Activated T-cell treated with anti-CD3 and anti-CD28 coated beads, Interleukin-2, amount 50 U/mL, for 24 hours (primary cell): ENCODE measurements around the gene KCNK10.

Experiments used
- DNase-seq: peaks from one replicate; pipeline ENCODE4 v3.0.0-alpha.2; 2020
- H3K27ac Mint-ChIP-seq: 2 replicates; pipeline ENCODE4 v1.8.0; 2020; ENCODE audit warnings: mild to moderate bottlenecking, mixed read lengths
- H3K27me3 Mint-ChIP-seq: 2 replicates; pipeline ENCODE4 v1.8.0; 2020; ENCODE audit warnings: mixed read lengths
- H3K36me3 Mint-ChIP-seq: 2 replicates; pipeline ENCODE4 v1.8.0; 2020; ENCODE audit warnings: low read depth, mixed read lengths
- H3K4me1 Mint-ChIP-seq: 2 replicates; pipeline ENCODE4 v1.8.0; 2020; ENCODE audit warnings: low read depth, mixed read lengths
- H3K4me3 Mint-ChIP-seq: 2 replicates; pipeline ENCODE4 v1.8.0; 2020; ENCODE audit warnings: mild to moderate bottlenecking, moderate library complexity, mixed read lengths
- H3K9me3 Mint-ChIP-seq: 2 replicates; pipeline ENCODE4 v1.8.0; 2020; ENCODE audit warnings: mixed read lengths

The KCNK10 gene

GRCh38 chr14:88323086-88323522 is at the start of gene KCNK10:
TSS of gene KCNK10 (minus strand) at chr14:88323269. CDS start at chr14:88322798, 471 bp downstream.
- H3K27me3 Mint-ChIP-seq, result peaks cover 45% of the 10 kb centered on the region
- H3K36me3 Mint-ChIP-seq, result no peaks in the 10 kb centered on the region
- H3K27ac Mint-ChIP-seq, result no peak within 1 kb of the TSS
- peak within 1 kb of the TSS; percentile 60 for H3K4me3 Mint-ChIP-seq
- H3K9me3 Mint-ChIP-seq, result no peaks in the 10 kb centered on the region
- H3K4me1 Mint-ChIP-seq, result peaks cover 5% of the 10 kb centered on the region
- no peak for DNase-seq

- Mint-ChIP-seq H3K27ac (no peak overlapping the region), H3K27me3 (peaks cover 58% of the 10 kb centered on the region)
These were observed 46.4 kb upstream of the KCNK10 start for GRCh38 chr14:88369496-88369895.

GRCh38 chr14:88364710-88365413 is 41.8 kb upstream of the KCNK10 start:
- H3K27me3 Mint-ChIP-seq, result peaks cover 21% of the 10 kb centered on the region
- no peak overlapping the region for H3K27ac Mint-ChIP-seq
- H3K4me3 Mint-ChIP-seq, result no peak overlapping the region
- peaks cover 3% of the 10 kb centered on the region for H3K9me3 Mint-ChIP-seq
- DNase-seq, result no peak
- no peaks in the 10 kb centered on the region for H3K4me1 Mint-ChIP-seq
- no peaks in the 10 kb centered on the region for H3K36me3 Mint-ChIP-seq

More at GRCh38 chr14:88369496-88369895, 46.4 kb upstream of the KCNK10 start:
- DNase-seq, result no peak
- Mint-ChIP-seq H3K4me3 (no peak overlapping the region), H3K4me1 (no peaks in the 10 kb centered on the region), H3K36me3 (no peaks in the 10 kb centered on the region), H3K9me3 (no peaks in the 10 kb centered on the region)

GRCh38 chr14:88363644-88364043 is 40.6 kb upstream of the KCNK10 start:
- no peak overlapping the region for H3K27ac Mint-ChIP-seq
- no peak overlapping the region for H3K4me3 Mint-ChIP-seq
- H3K9me3 Mint-ChIP-seq, result peaks cover 3% of the 10 kb centered on the region
- no peaks in the 10 kb centered on the region for H3K4me1 Mint-ChIP-seq
- H3K27me3 Mint-ChIP-seq, result peaks cover 12% of the 10 kb centered on the region
- no peak for DNase-seq
- H3K36me3 Mint-ChIP-seq, result no peaks in the 10 kb centered on the region

GRCh38 chr14:88359500-88359899 is 36.4 kb upstream of the KCNK10 start:
- H3K4me1 Mint-ChIP-seq, result no peaks in the 10 kb centered on the region
- H3K27me3 Mint-ChIP-seq, result peaks cover 20% of the 10 kb centered on the region
- no peak for DNase-seq
- no peak overlapping the region for H3K27ac Mint-ChIP-seq
- H3K4me3 Mint-ChIP-seq, result no peak overlapping the region
- H3K36me3 Mint-ChIP-seq, result no peaks in the 10 kb centered on the region
- peaks cover 3% of the 10 kb centered on the region for H3K9me3 Mint-ChIP-seq

GRCh38 chr14:88354358-88354757 is 31.3 kb upstream of the KCNK10 start:
- no peaks in the 10 kb centered on the region for H3K4me1 Mint-ChIP-seq
- H3K27me3 Mint-ChIP-seq, result peaks cover 14% of the 10 kb centered on the region
- H3K36me3 Mint-ChIP-seq, result no peaks in the 10 kb centered on the region
- no peaks in the 10 kb centered on the region for H3K9me3 Mint-ChIP-seq
- no peak for DNase-seq
- no peak overlapping the region for H3K4me3 Mint-ChIP-seq
- H3K27ac Mint-ChIP-seq, result no peak overlapping the region

- Mint-ChIP-seq H3K9me3 (no peaks in the 10 kb centered on the region), H3K36me3 (no peaks in the 10 kb centered on the region), H3K4me1 (no peaks in the 10 kb centered on the region), H3K27ac (no peak overlapping the region), H3K4me3 (no peak overlapping the region), H3K27me3 (peaks cover 8% of the 10 kb centered on the region)
- DNase-seq, result no peak
These were observed 29.6 kb upstream of the KCNK10 start for GRCh38 chr14:88352698-88353097.

GRCh38 chr14:88351966-88352691 is 29.1 kb upstream of the KCNK10 start:
- no peaks in the 10 kb centered on the region for H3K36me3 Mint-ChIP-seq
- no peak overlapping the region for H3K4me3 Mint-ChIP-seq
- H3K4me1 Mint-ChIP-seq, result no peaks in the 10 kb centered on the region
- H3K9me3 Mint-ChIP-seq, result no peaks in the 10 kb centered on the region
- DNase-seq, result no peak
- no peak overlapping the region for H3K27ac Mint-ChIP-seq
- H3K27me3 Mint-ChIP-seq, result peaks cover 5% of the 10 kb centered on the region

- Mint-ChIP-seq H3K27ac (no peak overlapping the region), H3K4me3 (no peak overlapping the region), H3K9me3 (no peaks in the 10 kb centered on the region), H3K36me3 (no peaks in the 10 kb centered on the region), H3K27me3 (peaks cover 8% of the 10 kb centered on the region), H3K4me1 (no peaks in the 10 kb centered on the region)
- no peak for DNase-seq
These were observed 25.5 kb upstream of the KCNK10 start for GRCh38 chr14:88348546-88348945.

GRCh38 chr14:88346048-88346639 is 23.1 kb upstream of the KCNK10 start:
- Mint-ChIP-seq H3K27ac (no peak overlapping the region), H3K4me1 (no peaks in the 10 kb centered on the region), H3K27me3 (peaks cover 11% of the 10 kb centered on the region), H3K4me3 (no peak overlapping the region), H3K36me3 (no peaks in the 10 kb centered on the region), H3K9me3 (no peaks in the 10 kb centered on the region)
- no peak for DNase-seq

GRCh38 chr14:88342980-88343379 is 19.9 kb upstream of the KCNK10 start:
- Mint-ChIP-seq H3K27me3 (peaks cover 19% of the 10 kb centered on the region), H3K27ac (no peak overlapping the region), H3K36me3 (no peaks in the 10 kb centered on the region), H3K4me1 (no peaks in the 10 kb centered on the region), H3K4me3 (no peak overlapping the region), H3K9me3 (no peaks in the 10 kb centered on the region)
- no peak for DNase-seq

- peaks cover 18% of the 10 kb centered on the region for H3K27me3 Mint-ChIP-seq
- no peaks in the 10 kb centered on the region for H3K36me3 Mint-ChIP-seq
- no peaks in the 10 kb centered on the region for H3K9me3 Mint-ChIP-seq
- H3K4me3 Mint-ChIP-seq, result no peak overlapping the region
- DNase-seq, result no peak
- no peaks in the 10 kb centered on the region for H3K4me1 Mint-ChIP-seq
- H3K27ac Mint-ChIP-seq, result no peak overlapping the region
These were observed 17.3 kb upstream of the KCNK10 start for GRCh38 chr14:88340357-88340756.

- Mint-ChIP-seq H3K4me1 (no peaks in the 10 kb centered on the region), H3K27ac (no peak overlapping the region), H3K4me3 (no peak overlapping the region), H3K36me3 (no peaks in the 10 kb centered on the region), H3K9me3 (no peaks in the 10 kb centered on the region), H3K27me3 (peaks cover 59% of the 10 kb centered on the region)
- no peak for DNase-seq
These were observed 10.0 kb upstream of the KCNK10 start for GRCh38 chr14:88333036-88333435.

- peaks cover 76% of the 10 kb centered on the region for H3K27me3 Mint-ChIP-seq
- no peak overlapping the region for H3K27ac Mint-ChIP-seq
- no peak overlapping the region for H3K4me3 Mint-ChIP-seq
- DNase-seq, result no peak
- peaks cover 5% of the 10 kb centered on the region for H3K4me1 Mint-ChIP-seq
- no peaks in the 10 kb centered on the region for H3K9me3 Mint-ChIP-seq
- no peaks in the 10 kb centered on the region for H3K36me3 Mint-ChIP-seq
These were observed 4.4 kb upstream of the KCNK10 start for GRCh38 chr14:88327497-88327896.
